Erythroblast (primary cell): ENCODE measurements around the gene VPS26B.

Experiments
- GATA1 ChIP-seq: IDR thresholded peaks from 2 replicates; pipeline ENCODE4 v1.6.1; 2011; ENCODE audit warnings: low read depth, mild to moderate bottlenecking, control low read depth, low read length, moderate library complexity
- POLR2A ChIP-seq: IDR thresholded peaks from 2 replicates; pipeline ENCODE4 v1.6.1; 2011; ENCODE audit warnings: mild to moderate bottlenecking, low read length

GRCh38 chr11:134293119-134294113, 68.9 kb downstream of the VPS26B start:
- TF ChIP-seq POLR2A (no peak), GATA1 (no peak)
